Measurements from ENCODE around the gene DUSP28.

- TF ChIP-seq EP300 (IDR thresholded peaks at IDR 0.05) (no peak), POLR2A (IDR thresholded peaks at IDR 0.05) (no peak), POLR2AphosphoS5 (IDR thresholded peaks at IDR 0.05) (no peak)
- TF ChIP-seq, protein P1, sequence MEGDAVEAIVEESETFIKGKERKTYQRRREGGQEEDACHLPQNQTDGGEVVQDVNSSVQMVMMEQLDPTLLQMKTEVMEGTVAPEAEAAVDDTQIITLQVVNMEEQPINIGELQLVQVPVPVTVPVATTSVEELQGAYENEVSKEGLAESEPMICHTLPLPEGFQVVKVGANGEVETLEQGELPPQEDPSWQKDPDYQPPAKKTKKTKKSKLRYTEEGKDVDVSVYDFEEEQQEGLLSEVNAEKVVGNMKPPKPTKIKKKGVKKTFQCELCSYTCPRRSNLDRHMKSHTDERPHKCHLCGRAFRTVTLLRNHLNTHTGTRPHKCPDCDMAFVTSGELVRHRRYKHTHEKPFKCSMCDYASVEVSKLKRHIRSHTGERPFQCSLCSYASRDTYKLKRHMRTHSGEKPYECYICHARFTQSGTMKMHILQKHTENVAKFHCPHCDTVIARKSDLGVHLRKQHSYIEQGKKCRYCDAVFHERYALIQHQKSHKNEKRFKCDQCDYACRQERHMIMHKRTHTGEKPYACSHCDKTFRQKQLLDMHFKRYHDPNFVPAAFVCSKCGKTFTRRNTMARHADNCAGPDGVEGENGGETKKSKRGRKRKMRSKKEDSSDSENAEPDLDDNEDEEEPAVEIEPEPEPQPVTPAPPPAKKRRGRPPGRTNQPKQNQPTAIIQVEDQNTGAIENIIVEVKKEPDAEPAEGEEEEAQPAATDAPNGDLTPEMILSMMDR (IDR thresholded peaks at IDR 0.05) = peak in 3 of 4 experiments; percentile 73 to 82 (median 78)
Observed at GRCh38 chr2:240513549-240514287, 46.4 kb upstream of the DUSP28 start.

All from gastroesophageal sphincter (tissue), 3 donors.